Left forelimb (tissue), 1 donor: ENCODE results near the gene HOTAIR.

ENCODE experiments used
- DNase-seq: peaks from one replicate; pipeline ENCODE4 v3.0.0-alpha.2; 2018; ENCODE audit warnings: low spot score

The HOTAIR gene

GRCh38 chr12:53986686-53987483 lies 12.1 kb upstream of the HOTAIR start:
- DNase-seq = no peak

DNA sequence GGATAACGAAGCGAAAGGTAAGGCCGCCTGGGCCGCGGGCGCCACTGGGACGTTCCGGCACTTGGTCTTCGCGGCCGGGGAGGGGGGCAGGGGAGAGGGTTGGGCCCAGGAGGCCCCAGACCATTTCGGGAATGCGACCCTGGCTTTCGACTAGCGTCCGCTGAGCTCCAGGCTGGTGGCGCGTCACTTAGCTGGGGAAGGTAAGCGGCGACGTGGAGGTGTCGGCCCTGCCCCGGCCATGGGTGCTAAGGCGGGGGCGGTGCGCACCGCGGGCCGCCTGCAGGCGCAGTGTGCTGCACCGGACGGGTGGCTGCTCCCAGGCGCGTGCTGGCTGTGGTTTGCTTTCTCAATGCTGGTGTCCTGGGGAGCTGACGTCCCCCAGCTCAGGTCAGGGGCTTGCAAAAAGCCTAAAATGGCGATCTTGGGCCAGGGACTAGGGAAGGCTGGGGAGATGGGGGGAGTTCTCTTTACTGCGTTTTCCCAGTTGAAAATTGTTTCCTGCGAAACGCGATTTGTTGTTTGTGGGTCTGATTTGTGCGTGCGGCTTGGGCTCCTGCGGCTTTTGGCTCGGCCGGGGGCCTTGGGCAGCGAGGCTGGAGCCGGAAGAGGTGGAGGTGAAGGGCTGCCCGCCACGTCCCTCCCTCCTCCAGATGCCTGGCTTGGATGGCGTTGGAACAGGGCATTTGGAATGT lies 11.4 kb upstream of the HOTAIR start:
- no peak for DNase-seq

DNA sequence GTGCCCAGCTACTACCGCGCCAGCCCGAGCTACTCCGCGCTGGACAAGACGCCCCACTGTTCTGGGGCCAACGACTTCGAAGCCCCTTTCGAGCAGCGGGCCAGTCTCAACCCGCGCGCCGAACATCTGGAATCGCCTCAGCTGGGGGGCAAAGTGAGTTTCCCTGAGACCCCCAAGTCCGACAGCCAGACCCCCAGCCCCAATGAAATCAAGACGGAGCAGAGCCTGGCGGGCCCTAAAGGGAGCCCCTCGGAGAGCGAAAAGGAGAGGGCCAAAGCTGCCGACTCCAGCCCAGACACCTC lies 10.9 kb upstream of the HOTAIR start:
- DNase-seq = no peak

DNA sequence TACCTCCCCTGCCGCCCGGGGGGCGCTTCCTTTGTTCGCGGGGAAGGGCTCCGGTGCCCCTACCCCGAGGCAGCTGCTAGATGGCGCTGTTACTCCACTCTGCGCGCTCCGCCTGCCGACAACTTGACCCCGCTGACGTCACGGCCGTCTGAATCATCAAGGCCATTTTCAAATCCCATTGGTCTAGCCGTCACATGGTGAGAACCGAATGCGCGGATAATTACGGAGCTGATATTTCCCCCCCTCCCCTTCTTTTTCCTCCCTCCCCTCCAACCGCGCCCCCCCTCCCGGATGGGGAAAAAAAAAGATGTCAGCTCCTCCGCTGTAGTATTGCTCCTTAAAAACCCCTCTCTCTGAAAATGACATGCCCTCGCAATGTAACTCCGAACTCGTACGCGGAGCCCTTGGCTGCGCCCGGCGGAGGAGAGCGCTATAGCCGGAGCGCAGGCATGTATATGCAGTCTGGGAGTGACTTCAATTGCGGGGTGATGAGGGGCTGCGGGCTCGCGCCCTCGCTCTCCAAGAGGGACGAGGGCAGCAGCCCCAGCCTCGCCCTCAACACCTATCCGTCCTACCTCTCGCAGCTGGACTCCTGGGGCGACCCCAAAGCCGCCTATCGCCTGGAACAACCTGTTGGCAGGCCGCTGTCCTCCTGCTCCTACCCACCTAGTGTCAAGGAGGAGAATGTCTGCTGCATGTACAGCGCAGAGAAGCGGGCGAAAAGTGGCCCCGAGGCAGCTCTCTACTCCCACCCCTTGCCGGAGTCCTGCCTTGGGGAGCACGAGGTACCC lies 10.3 kb upstream of the HOTAIR start, which contains the start of gene HOXC10:
HOXC10 (plus strand) TSS at position 246 of the 791 bp plus-strand sequence; CDS start at position 360, 114 bp downstream.
- peak; percentile 85 for DNase-seq

DNA sequence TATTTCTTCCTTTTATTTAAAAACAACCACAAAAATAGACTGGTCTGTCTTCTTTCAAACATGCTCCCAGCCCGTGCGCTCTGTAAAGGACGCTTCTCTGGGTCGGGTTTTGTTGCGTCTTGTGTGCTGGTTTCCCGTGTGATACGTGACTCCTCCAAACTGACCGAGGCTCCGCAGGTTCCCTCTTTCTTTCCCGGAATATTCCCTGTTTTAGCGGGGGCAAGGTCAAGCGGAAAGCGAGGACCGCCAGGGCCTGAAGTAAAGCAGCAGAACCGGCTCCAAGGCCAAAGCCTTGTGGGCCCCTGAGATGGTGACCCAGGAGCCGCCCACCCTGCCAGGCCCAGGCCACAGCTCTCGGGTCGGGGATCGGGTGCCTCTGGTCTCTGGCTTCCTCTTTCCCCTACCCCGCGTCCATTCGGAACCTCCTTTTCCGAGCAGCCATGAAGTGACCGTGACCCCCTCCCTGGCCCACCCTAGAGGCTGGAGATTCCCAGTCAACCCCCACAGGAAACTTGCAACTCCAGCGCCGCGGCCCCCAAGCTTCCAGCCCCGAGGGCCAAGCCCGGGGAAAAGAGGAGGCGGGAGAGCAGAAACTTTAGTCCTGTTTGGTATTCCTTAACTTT lies 9.3 kb upstream of the HOTAIR start:
- no peak for DNase-seq

GRCh38 chr12:53983568-53983949 lies 8.8 kb upstream of the HOTAIR start:
- no peak for DNase-seq

DNA sequence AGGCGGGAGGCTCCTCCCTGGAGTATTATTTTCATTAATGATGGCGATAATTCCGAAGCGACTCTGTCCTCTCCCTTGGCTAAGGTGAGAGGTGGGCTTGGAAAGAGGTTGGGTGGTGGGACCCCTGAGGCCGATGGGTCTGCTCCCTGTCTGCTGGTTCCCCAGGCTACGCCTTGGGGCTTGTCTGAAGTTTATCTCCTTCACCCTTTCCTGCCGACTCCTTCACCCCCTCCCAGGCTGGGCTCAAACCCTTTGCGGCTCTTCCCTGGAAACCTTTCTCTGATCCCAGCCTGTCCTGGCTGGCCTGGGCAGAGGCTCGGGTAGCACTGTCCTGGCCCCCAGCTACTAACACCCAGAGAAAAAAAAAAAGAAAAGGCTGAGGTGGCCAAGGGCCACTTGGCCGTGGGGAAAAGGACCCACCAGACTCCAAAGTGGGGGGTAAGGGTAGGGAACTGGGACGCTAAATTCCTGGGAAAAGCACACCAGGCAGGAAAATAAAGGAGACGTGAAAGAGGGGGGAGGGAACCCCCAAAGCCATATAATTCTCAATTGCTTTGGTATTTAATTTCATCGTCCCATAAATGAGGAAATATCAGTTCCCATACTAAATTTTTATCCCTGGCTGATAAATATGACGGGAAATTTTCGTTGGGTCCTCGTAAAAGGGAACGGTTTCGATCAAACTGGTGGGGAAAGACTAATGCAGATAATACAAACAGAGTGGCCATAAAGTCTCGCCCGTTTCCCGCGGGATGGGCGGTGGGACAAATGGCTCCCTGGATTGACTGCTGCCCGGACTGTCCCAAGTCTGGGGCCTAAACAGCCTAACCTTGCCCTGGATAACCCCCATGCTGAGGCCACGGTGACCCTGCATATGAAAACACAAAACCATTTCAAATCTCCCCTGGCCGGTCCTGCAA lies 8.2 kb upstream of the HOTAIR start:
- no peak for DNase-seq

- no peak for DNase-seq
These were observed 7.1 kb upstream of the HOTAIR start for GRCh38 chr12:53981634-53982565.

- DNase-seq = no peak
These were observed 6.2 kb upstream of the HOTAIR start for GRCh38 chr12:53980802-53981496.

GRCh38 chr12:53980104-53980801 lies 5.5 kb upstream of the HOTAIR start:
- DNase-seq = no peak

DNA sequence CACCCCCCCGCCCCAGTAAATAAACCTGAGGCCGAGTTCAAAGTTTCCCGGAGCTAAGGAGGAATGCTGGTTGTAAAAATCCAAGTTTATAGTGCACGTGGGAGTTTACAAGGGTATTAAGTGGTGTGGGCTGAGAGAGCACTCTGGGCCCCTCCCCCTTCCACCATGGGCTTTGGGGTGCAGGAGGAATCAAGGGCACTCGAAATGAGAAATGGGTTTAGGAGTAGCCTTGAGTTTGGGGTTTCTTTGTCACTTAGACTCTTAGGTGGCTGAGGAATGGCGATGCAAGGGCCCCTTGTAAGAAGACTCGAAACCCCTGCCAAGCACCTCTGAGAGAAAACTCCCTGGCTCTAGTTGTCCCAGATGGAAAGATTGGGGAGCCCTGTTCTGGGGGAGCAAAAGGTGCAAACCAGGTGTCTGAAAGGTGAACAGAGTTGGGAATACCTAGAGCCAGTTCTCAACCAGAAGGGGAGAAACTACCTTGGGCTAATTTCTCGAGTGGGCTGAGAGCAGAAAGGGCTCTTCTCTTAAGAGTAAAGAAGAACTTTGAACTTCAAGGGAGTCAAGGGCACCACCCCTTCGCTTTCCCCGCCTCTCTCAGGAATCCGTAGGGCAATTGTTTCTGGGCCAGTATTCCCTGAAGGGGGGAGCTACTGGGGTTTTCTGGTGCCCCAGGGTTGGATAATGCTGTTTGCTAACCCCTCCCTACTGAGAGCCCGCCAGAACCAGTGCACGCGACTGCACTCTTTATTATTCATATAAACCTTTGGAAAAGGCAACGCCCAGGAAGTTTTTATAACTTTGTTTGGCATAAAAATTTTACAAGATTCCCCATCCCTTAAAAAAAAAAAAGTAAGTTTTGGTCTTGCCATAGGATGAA lies 4.0 kb upstream of the HOTAIR start:
- DNase-seq = no peak

- DNase-seq = no peak
These were observed 3.1 kb upstream of the HOTAIR start for GRCh38 chr12:53977596-53978445.

- no peak for DNase-seq
These were observed 2.3 kb upstream of the HOTAIR start for GRCh38 chr12:53976823-53977595.

- DNase-seq = no peak
These were observed 1.5 kb upstream of the HOTAIR start for GRCh38 chr12:53976172-53976822.

DNA sequence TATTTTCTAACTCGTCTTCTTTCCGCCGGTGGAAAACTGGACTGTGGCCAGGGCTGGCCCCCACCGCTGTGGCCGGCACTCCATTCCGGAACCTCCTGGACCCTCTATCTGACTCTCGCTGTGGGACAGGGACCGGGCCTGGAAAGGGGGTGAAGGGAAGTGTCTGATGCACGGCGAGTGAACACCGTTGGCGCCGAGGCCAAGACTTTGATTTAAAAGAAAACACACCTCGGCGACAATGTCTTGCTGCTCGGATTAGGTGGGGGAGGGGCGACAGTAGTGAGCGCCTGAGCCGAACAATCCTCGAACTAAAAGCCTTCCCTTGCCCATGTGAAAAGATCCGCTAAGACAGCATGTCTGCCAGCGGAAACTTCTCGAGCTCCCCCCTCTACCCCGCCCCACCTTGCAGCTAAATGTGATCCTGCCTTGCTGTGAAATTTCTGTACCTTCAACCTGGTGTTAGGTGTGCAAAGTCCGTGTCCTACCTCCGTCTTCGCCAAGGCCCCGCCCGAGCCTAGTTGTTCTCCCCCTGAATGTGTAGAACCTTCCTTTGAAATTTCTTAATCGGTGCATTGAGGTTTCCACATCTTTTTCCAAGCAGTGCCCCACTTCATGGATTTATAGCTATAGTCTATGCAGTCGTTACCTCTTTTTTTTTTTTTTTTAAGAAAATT lies 862 bp upstream of the HOTAIR start:
- no peak for DNase-seq
